HT1080 (cell line): ENCODE measurements around the gene PKP1. TPM values are rescaled to one million over a fixed set of nuclear protein-coding genes. Genes with fewer than 3 reads are reported as not detected.

ENCODE experiments used
- DNase-seq: peaks from one replicate; pipeline ENCODE4 v3.0.0-alpha.2; 2015; ENCODE audit warnings: low read depth
- total RNA-seq: library from RNA; depleted of rRNA; stranded (reverse); fragments of >200 nt; shearing (Covaris generic); gene quantifications from 2 replicates; pipeline ENCODE4 v1.2.3, GENCODE V29; 2014

PKP1 gene
- total RNA-seq, 1 experiment from 2014 or later = not detected

DNA sequence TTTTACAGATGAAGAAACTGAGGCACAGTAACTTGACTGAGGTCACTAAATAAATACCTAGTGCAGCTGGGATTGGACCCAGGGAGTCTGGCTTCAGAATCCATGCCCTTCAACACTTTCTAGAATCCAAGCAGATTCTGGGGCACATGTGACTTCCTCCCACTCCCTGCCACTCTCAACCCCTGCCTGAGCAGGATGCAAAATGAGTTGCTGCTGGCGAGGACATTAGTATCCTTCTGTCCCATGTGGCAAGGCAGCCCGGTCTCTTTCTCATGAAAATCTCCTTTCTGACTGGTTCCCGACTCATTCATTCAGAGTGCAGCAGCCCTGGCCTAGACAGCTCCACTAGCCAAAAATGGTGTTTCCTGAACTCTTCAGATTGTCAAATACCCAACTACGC lies 65.8 kb downstream of the PKP1 start:
- DNase-seq = no peak

DNA sequence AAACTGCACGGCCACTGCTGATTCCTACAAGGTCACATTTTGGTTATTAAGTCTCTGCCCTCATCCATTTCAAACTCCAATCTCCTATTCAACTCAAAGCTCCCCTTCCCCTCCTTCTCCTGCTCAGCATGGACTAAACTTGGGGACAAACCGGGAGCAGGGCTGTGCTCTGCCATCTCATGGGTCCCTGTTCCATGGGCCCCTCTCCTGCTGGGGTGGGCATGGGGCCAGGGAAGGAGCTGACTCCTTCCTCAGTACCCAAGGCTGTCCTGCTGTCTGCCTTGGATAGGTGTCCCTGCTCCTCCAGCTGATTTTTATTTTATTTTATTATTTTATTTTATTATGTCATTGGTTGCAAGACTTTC lies 67.0 kb downstream of the PKP1 start:
- no peak for DNase-seq

DNA sequence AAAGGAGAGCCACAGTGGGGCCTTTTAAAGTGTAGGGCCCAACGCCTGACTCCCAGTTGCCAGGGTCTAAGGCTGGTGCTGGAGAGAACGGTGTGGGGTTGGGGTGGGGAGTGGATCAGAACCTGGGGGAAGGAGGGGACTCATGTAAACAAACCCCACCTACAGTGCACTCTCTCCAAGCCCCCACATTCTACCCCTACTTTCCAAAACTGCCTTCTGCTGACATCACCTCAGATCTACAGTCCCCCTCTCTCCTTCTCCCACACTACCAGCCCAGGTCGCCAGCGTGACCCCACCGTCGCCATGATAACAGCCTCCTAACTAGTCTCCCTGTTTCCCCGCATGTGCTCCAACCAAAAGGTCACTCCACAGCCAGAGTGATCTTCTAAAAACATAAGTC lies 67.6 kb downstream of the PKP1 start:
- DNase-seq = no peak

DNA sequence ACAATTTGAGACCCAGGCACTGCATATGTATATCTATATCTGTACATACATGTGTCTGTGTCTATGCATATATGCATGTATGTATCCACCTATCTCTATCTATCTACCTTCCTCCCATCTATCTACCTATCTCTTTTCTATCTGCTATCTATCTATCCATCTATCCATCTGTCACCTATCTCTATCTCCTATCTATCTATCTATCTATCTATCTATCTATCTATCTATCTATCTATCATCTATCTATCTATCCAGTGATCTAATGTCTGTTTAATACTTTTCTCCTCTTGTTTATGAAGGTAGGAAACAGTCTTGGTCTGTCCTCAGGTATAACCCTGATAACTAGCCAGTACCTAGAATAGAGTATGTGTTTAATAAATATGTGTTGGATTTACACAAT lies 68.3 kb downstream of the PKP1 start:
- no peak for DNase-seq

DNA sequence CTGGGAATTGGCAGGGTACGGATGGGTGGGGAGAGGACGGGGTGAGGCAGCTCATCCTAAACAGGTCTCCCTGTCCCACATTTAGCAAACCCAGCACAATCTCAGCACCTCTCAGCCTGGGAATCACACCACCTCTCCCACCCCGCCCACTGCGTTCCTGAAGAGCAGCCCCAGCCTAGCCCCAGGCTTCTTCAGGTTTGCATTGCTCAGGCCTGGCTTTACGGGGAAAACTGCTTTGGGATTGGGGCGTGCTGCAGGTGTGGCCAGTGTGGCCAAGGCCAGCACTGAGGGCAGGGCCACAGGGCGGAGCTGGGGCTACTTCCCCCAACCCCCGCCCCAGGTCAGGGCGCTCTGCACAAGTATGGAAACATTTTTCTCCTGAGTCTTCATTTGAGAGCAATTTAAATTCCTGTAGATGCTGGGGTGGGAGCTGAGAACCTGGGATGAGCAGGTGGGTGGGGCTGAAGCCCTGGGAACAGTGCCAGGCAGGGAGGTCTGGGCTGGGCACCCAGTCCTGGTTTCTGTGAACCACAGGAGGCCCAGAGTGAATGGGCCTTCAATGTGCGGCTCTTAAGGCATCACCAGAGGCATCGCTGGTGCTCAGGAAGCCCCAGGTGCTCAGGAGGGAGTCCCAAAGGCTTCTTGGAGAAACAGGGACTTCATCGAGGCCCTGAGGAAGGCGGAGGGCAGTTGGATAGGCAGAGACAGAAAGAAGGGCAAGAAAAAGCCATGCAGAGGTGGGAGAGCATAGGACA lies 70.1 kb downstream of the PKP1 start:
- no peak for DNase-seq

DNA sequence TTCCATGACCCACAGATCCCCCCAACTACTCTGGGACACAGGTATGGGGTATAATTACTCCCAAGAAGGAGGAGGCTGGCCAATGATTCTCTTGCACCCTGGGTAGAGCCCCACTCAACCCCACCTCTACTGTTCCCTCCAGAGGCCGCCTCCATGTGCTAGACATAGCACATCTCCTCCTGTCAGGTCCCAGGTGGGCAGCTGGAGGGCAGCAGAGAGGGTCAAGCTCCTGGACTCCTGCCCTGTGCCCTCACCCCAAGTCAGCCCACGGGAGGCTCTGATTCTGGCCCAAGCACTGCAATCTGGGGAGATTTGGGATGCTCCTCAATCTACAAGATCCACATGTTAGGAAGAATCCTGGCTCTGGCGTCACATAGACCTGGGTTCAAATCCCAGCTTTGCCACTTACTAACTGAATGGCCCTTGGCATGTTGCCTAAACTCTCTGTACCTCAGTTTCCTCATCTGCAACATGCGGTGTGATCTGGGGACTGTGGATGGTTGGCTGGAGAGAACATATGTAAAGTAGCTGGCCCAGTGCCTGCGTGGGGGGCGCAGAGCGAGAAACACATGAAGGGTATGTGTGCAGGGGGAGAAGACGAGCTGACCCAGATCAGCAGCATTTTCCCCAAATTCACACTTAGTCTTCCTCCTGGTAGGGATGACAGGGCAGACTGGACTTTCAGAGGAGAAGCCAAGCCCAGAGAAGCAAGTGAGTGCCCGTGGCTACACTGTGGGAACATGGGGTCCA lies 71.0 kb downstream of the PKP1 start:
- DNase-seq = no peak

DNA sequence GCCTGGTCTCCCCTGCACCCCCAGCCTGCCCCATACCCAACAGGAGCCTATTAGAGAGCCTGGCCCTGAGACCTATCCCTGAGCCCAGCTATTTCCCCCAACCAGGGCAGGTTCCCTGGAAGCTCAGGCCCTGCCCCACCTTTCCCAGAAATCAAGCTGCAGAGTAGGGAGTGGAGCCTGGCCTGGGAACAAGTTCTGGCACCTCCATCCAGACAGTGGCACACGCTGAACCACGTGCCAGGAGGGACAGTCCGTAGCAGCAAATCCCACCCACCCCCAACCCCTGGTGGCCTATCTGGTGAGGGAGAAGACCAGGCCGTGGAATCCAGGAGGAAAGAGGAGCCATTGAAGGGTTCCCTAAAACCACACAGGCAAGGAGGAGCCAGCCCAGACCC lies 71.6 kb downstream of the PKP1 start:
- no peak for DNase-seq

DNA sequence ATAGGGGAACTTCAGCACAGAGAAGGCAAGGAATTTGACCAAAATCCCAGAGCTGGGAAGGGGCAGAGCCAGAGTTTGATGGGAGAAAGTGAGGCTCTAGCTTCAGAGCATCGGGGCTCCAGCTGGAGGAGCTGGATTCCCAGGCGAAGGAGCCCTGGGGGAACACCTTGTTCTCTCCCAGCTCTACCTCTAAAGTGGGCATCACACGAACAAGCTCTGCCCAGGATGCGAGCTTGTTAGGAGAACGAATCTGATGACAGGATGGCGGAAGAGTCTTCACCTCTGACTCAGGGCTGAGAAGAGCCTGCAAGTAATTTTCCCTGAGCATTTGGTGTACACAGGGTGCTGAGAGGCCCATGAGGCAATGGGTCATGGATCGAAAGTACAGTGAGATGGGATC lies 72.2 kb downstream of the PKP1 start:
- DNase-seq = no peak

DNA sequence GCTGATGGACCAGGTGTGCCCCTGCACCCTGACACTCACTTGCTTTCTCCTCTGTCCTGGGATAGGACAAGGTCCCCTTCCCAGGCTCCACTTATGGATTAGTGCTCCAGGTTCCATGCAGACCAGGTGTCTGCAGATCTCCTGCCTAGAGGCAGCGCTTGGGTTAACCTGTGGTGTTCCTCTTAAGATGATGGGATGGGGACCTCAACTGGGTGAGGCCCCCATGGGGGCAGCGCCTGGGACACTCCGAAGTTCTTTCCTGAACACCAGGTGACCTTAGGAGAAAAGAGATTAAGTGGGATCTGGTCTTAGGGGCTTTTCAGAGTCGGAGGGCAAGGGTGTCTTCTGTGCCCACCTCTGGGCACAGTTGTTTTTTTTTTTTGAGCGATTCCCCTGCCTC lies 72.9 kb downstream of the PKP1 start:
- DNase-seq = no peak

DNA sequence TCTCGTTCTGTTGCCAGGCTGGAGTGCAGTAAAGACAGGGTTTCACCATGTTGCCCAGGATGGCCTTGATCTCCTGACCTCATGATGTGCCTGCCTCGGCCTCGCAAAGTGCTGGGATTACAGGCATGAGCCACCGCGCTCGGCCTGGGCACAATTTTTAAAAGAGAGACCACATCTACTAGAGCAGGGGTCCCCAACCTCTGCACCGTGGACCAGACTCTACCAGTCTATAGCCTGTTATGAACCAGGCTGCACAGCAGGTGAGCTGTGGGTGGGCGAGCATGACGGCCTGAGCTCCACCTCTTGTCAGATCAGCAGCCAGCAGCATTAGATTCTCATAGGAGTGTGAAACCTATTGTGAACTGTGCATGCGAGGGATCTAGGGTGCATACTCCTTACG lies 73.4 kb downstream of the PKP1 start:
- DNase-seq = no peak

DNA sequence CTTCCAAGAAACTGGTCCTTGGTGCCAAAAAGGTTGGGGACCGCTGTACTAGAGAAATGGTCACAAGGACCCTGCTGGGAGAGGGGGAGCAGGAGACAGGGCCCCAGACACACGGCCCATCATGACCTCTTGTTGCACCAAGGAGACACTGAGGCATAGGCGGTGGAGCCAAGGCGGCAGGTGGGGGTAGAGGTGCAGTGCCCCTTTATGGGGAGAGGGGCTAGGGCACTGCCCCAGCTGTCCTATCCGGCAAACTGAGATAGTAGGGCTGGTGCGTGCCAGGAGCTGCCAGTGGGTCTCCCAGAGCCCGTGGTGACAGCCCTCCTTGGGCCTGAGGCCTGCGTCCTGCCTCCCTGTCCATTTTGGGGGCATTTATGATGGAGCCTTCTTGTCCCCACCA lies 73.9 kb downstream of the PKP1 start:
- no peak for DNase-seq

DNA sequence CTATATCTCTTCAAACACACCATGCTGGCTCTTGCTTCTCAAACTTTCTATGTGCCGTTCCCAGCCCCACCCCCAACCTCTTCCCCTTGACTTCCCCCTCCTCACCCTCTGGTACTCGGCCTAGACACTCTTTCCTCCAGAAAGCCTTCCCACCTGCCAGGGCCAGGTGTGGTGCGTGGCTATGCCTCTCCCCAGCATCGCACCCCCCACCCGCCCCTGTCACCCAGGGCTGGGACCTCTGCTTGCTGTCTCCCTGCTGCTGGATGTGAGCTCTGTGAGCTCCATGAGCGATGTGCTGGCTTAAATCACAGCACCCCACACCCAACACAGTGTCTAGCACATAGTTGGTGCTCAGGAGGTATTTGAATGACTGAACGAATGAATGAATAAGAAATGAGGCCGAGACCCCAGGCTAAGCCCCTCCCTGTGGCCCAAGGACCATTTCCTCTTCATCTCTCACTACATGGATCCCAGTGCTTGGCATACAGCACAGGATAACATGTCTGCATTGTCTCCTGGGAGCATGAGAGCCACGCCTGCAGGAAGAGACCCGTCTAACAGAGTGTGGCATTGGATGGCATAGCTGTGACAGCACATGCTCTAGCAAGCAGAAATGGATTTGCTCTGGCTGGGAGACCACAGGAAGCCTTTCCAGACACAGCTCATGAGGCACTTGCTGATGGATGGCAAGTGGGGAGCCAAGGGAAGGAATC lies 74.5 kb downstream of the PKP1 start:
- no peak for DNase-seq

DNA sequence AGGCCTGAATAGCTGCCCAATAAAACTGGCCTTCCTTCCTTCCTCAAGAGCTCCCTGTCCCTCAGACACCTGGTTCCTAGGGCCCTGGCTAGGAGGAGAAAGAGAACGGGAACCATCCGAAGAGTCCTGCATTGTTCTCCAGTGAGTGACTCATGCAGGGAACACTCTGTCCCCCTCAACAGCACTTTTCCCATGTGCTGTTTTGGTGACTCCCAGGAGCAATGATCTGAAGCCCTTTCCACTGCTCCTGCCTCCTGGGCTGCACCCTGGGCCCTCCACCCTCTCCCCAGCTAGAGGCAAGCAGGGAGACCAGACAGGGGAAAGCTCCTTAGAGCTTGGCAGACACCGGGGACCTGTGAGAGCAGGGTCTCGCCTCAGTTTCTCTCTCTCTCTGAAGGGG lies 75.3 kb downstream of the PKP1 start:
- peak; percentile 43 for DNase-seq

DNA sequence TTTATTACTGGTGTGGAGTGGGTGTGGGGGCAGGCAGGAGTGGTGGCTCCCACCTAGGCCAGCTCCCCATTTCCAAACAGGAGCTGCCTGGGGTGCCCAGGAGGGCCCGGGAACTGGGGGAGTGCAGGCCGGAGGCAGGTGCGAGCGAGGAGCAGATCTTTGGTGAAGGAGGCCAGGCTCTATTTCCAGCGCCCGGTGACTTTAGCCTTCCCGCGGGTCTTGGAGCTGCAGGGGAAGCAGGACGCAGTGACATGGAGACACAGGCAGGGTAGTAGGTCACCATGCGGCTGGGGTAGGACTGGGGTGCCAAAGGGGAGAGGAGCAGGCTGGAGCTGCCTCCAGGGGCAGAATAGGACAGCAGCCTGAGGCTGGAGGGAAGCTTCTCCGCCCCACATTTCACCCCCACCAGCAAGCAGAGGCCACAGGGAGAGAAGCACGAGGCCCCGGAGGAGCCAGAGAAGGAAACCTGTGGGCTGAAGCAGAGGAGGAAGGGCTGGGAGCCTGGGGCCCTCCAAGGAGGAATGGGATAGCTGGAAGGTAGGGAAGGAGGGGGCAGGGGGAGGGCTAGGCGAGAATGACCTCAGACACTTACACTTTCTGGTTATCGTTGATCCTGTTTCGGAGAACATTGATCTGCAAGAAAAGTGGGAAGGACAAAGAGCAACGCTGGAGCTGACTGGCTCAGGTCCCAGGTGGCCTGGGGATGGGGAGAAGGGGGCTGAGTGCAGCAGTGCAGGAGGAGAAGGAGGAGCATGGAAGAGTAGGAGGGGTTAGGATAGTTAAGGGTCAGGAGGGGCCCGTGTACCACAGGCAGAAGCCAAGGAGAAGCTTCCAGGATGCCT lies 75.9 kb downstream of the PKP1 start:
- DNase-seq = no peak

DNA sequence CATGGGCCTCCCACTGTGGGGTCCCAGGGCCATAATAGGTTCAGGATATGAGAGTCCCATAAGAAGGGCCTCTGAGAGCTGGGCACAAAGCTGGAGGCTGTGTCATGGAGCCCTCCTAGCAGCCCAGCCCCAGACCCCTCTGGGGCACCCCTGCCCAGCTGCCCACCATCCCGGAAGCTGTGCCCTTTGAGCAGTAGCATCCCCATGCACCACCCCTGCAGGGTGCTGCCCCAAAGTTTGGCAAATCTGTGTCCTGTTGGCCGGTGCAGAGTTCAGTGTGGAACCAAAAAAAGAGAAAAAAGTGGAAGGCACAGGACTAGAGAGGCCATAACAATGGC lies 76.5 kb downstream of the PKP1 start:
- no peak for DNase-seq

DNA sequence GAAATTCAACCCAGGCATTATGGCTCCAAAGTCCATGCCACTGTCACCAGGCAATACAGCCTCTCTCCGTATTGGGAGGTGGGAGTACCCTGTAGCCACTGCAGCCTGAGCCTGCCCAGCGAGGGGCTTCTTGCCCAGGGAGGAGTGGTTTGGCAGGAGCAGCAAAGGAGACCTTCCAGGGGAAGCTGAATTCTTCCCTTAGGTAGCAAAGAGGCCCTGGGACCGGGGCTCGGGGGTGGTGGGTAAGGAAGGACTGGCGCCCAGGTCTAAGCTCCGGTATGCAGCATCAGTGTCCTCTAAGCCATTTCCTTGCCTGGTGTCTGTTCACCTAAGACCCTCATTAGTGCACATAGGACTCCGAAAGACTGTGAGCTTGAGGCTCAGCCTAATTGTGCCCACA lies 77.2 kb downstream of the PKP1 start:
- no peak for DNase-seq

DNA sequence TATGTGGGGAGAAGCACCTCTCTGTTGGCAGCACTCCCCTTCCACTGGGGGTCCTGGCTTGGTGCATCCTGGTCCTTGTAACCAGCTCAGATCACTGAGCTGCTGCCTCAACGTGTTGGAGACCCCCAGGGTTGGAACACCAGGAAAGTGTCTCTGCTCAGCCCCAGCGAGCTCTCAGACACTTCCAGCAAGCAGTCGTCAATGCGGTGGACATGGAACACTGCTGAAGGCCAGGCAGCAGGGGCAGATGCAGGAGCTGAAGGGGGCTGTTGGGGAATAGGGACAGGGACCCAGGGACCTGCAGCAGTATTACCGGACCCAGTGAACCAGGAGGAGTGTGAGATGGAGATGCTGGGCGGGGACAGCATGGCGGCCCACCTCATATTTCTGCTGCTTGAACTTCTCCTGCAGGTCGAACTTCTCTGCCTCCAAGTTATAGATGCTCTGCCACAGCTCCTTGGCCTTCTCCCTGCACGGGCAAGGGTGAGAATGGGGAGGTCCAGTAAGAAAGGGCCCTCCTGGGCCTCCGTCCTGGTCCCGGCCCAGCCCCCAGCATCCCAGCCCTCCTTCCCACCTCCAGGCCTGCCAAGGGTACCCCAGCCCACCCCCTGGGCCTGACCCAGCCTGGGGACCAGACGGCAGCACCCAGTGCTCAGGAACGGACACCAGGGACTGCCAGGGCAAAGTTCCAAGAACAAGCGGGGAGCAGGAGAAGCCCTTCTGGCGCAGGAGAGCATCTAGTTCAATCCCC lies 77.8 kb downstream of the PKP1 start:
- no peak for DNase-seq

DNA sequence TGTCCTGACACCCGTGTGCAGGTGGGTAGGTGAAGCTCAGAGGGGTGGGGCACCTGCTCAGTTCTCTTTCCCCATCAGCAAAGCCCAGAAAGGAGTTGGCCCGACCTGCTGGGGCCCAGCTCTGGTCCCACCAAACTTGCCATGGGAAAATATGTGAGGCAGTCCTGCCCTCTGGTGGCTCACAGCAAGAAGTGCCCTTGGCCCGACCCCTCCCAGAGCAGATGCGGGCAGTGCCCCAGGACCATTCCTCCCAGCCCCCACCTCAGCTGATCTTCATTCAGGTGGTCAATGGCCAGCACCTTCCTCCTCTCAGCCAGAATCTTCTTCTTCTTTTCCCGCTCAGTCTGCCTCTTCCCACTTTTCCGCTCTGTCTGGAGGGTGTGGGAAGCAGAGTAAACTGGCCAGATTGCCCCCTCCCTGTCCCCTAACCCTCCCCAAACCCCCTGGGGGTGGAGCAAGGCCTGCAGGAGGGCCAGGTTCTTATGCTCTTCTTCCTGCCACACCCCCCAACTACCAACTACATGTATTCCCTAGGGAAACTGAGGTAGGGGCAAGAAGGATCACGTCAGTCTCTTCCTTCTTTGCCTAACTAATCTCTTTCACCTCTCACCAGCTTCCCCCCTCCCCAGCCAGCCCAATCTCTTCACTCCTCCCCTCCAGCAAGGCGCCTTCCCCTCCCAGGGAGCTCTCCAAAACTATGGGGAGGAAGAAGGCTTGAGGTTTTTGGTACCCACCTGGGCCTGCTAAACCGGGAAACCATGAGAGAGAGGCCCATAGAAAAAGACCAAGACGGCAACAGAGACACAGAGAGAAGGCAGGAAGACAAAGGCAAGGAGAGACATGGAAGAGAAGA lies 78.6 kb downstream of the PKP1 start:
- peak; percentile 29 for DNase-seq

DNA sequence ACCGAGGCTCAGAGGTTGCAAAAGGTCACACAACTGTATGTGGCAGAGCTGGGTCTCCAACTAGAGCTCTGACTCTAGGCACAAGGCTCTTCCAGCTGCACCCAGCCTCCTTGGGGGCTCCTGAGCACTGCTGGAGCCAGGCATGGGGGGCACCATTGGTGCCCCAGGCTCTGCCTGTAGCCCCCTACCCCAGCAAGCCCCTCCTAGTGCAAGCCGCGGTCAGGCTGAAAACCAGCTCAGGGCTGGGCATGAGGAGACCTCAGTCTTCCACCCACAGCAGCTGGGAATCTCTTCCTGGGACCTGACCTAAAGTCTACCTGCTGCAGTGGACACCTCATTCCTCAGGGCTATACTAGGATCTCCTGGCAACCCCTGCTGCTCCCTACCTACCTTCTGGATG lies 79.6 kb downstream of the PKP1 start:
- DNase-seq = no peak

DNA sequence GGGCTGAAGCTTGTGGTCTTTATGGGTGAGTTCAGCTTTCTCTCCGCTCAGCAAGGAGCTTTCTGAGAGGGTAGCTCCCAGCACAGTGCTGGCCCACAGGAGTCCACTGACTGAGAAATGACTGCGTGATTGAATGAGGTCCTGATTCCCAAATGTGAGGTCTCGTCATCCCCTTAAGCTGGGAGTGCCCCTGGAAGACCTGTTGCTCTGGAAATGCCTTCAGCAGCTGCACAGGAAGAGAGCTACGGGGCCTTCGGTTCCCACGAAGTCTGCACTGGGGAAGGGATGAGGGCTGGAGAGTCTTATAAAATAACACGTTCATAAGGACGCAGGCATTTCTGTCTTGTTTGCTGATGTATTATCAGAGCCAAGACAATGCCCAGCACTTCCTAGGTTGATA lies 80.2 kb downstream of the PKP1 start:
- DNase-seq = no peak
